GM18498 (cell line): Measurements from ENCODE around the gene ABCB11.
"Not testable (repeated sequence)": the region's sequence is repeated elsewhere in the genome, so short reads cannot be mapped to it uniquely, and the experiment has no call there.

ENCODE experiments used
- ATAC-seq: cut with Tn5 transposase; IDR thresholded peaks from one replicate; pipeline ENCODE4 v1.9.1; 2021; ENCODE audit warnings: mild to moderate bottlenecking, moderate library complexity; ENCODE audit not compliant: unreplicated experiment

The ABCB11 gene

GRCh38 chr2:168939918-168940317 is 91.2 kb downstream of the ABCB11 start:
- no peak for ATAC-seq

GRCh38 chr2:168939061-168939460 is 92.1 kb downstream of the ABCB11 start:
- no peak for ATAC-seq

- ATAC-seq, result no peak
These were observed 95.1 kb downstream of the ABCB11 start for GRCh38 chr2:168935810-168936581.

GRCh38 chr2:168934826-168935225 is 96.3 kb downstream of the ABCB11 start:
- no peak for ATAC-seq

GRCh38 chr2:168932174-168932573 is 99.0 kb downstream of the ABCB11 start:
- ATAC-seq, result not testable (repeated sequence)

GRCh38 chr2:168930242-168930641 is 100.9 kb downstream of the ABCB11 start:
- ATAC-seq, result no peak

- no peak for ATAC-seq
These were observed 102.1 kb downstream of the ABCB11 start for GRCh38 chr2:168929031-168929430.

- no peak for ATAC-seq
These were observed 102.9 kb downstream of the ABCB11 start for GRCh38 chr2:168928113-168928831.

- ATAC-seq, result no peak
These were observed 104.3 kb downstream of the ABCB11 start for GRCh38 chr2:168926621-168927386.

GRCh38 chr2:168920504-168921157 is 110.5 kb downstream of the ABCB11 start:
- ATAC-seq, result no peak

GRCh38 chr2:168916331-168916675 is 114.8 kb downstream of the ABCB11 start:
- ATAC-seq, result no peak

- no peak for ATAC-seq
These were observed 115.4 kb downstream of the ABCB11 start for GRCh38 chr2:168915441-168916330.

- ATAC-seq, result no peak
These were observed 117.6 kb downstream of the ABCB11 start for GRCh38 chr2:168913495-168913894.

- ATAC-seq, result no peak
These were observed 118.2 kb downstream of the ABCB11 start for GRCh38 chr2:168912901-168913369.

GRCh38 chr2:168912466-168912865 is 118.7 kb downstream of the ABCB11 start:
- no peak for ATAC-seq

- no peak for ATAC-seq
These were observed 120.8 kb downstream of the ABCB11 start for GRCh38 chr2:168910330-168910729.

GRCh38 chr2:168907940-168908662 is 123.0 kb downstream of the ABCB11 start:
- no peak for ATAC-seq

- ATAC-seq, result no peak
These were observed 126.8 kb downstream of the ABCB11 start for GRCh38 chr2:168904358-168904757.

GRCh38 chr2:168903888-168904287 is 127.2 kb downstream of the ABCB11 start:
- ATAC-seq, result no peak
